Tibial artery (tissue), 4 donors: ENCODE data around the gene SFXN2.
"Not testable (repeated sequence)": the region's sequence is repeated elsewhere in the genome, so short reads cannot be mapped to it uniquely, and the experiment has no call there.

Source experiments
- DNase-seq, 2 donors: peaks; one replicate each; pipeline ENCODE4 v3.0.0-alpha.2; 2019
- H3K27ac ChIP-seq, 2 donors: fragments of 200-600 bp; sonication (generic) in 1 of 2; 1 replicate in 1 of 2; 2 replicates in 1 of 2; pipeline ENCODE4 v1.5.1; 2018 to 2019; ENCODE audit warnings: mild to moderate bottlenecking in 1 of 2
- H3K27me3 ChIP-seq, 2 donors: fragments of 200-600 bp; sonication (generic) in 1 of 2; one replicate each; pipeline versions ENCODE4 v1.5.1 to v1.6.0; 2016 to 2019
- H3K36me3 ChIP-seq, 3 donors: fragments of 200-600 bp; sonication (generic) in 2 of 3; one replicate each; pipeline ENCODE4 v1.5.1; 2016 to 2019; ENCODE audit warnings: mild to moderate bottlenecking in 2 of 3
- H3K4me1 ChIP-seq, 4 donors: fragments of 200-600 bp; sonication (generic) in 2 of 4; 1 replicate in 3 of 4; 2 replicates in 1 of 4; pipeline ENCODE4 v1.5.1; 2016 to 2019
- H3K4me3 ChIP-seq, 2 donors: fragments of 200-600 bp; sonication (generic) in 1 of 2; 1 replicate in 1 of 2; 2 replicates in 1 of 2; pipeline ENCODE4 v1.5.1; 2018 to 2019; ENCODE audit warnings: mild to moderate bottlenecking in 2 of 2
- H3K9me3 ChIP-seq, 3 donors: fragments of 200-600 bp; sonication (generic) in 1 of 3; one replicate each; pipeline ENCODE4 v1.5.1; 2016 to 2019
- intact Hi-C: fragments of 100-400 bp; cut with DNase I; formaldehyde crosslinking; loops from one replicate; pipeline ENCODE4 v1.15.0; 2023; ENCODE audit warnings: low total_unique reads
- TF ChIP-seq, protein P1 (sequence below), 2 experiments: fragments of 200-600 bp in 1 of 2; fragments of 450-650 bp in 1 of 2; IDR thresholded peaks; one replicate each; pipeline ENCODE4 v1.5.1; 2017 to 2019; ENCODE audit warnings: antibody characterized with exemption in 2 of 2, mild to moderate bottlenecking in 1 of 2, moderate library complexity in 1 of 2

The SFXN2 gene, protein sequence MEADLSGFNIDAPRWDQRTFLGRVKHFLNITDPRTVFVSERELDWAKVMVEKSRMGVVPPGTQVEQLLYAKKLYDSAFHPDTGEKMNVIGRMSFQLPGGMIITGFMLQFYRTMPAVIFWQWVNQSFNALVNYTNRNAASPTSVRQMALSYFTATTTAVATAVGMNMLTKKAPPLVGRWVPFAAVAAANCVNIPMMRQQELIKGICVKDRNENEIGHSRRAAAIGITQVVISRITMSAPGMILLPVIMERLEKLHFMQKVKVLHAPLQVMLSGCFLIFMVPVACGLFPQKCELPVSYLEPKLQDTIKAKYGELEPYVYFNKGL

DNA sequence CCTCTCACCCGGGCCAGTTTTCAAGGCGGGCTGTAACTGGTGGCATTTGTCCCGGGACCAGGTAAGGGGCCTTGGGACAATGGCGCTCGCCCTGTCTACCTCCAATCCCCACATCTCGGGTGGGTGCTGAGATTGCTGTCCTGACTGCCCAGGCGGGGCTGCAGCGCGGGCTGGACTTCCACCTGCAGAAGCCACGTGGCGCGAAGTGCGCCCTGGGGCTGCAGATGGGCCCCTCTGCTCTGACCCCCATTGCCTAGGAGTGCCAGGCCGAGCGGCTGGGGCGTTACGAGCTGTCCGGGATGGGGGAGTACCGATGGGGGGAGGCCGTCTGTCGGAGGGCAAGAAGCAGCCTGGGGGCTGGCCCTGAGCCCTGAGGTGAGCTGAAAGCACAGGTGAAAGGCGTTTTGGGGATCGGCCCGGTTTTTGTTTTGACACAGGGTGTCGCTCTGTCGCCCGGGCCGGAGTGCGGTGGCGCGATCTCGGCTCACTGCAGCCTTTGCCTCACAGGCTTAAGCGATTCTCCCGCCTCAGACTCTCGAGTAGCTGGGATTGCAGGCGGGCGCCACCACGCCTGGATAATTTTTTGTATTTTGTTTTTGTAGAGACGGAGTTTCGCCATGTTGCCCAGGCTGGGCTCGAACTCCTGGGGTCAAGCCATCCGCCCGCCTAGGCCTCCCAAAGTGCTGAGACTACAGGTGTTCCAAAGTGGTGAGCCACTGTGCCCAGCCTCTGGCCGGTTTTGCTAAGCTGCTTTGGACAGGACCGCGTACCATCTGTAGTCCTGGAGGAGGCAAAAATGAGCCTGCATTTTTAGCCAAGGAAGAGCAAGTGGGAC, at the start of gene SFXN2:
Gene SFXN2, plus strand, starts transcription at position 16 of the 835 bp plus-strand sequence. CDS start 12,001 bp downstream, outside the sequence.
- Histone ChIP-seq H3K4me3 (peak within 1 kb of the TSS; percentile 96 to 98), H3K27me3 (no peaks in the 10 kb centered on the region), H3K4me1 (peaks cover 0 to 20% (median 10%) of the 10 kb centered on the region in 4 donors), H3K36me3 (no peaks in the 10 kb centered on the region), H3K27ac (peak within 1 kb of the TSS; percentile 87 to 90), H3K9me3 (no peaks in the 10 kb centered on the region)
- TF ChIP-seq, protein P1, sequence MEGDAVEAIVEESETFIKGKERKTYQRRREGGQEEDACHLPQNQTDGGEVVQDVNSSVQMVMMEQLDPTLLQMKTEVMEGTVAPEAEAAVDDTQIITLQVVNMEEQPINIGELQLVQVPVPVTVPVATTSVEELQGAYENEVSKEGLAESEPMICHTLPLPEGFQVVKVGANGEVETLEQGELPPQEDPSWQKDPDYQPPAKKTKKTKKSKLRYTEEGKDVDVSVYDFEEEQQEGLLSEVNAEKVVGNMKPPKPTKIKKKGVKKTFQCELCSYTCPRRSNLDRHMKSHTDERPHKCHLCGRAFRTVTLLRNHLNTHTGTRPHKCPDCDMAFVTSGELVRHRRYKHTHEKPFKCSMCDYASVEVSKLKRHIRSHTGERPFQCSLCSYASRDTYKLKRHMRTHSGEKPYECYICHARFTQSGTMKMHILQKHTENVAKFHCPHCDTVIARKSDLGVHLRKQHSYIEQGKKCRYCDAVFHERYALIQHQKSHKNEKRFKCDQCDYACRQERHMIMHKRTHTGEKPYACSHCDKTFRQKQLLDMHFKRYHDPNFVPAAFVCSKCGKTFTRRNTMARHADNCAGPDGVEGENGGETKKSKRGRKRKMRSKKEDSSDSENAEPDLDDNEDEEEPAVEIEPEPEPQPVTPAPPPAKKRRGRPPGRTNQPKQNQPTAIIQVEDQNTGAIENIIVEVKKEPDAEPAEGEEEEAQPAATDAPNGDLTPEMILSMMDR (IDR thresholded peaks at IDR 0.05) = no peak
- intact Hi-C loops = loop anchor here (5.0 to 10.0 kb wide), 2 partner anchors 68 to 650 kb away; partner anchors contain the start of gene TAF5
- peak in 1 of 2 donors; percentile 41 for DNase-seq

DNA sequence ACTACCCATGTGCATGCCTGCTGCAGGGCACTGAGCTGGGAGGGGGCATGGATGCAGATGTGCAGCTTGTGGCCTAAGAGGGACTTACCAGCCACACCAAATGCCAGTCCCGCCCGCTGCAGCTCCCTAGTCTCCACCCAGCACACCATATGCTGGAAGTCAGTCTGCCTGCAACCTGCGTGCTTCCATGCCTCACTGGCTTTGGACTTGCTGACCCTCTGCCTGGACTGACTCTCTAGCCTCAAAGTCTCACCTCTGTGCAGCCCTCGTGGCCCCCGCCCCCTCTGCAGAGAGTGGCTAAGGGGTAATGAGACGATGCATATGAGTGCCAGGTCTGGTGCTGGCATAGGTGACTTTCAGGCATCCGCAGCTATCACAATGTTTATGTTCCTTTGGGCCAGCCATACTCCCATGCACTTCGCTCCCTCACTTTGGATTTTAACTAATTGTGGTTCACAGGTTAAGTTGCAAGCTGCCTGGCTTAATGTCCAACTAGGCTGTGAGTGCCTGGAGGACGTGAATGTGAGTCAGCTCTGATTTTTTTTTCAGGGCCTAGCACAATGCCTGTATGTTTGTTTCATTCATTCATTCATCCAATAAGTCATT, 48.4 kb upstream of the SFXN2 start:
- DNase-seq = no peak
- peaks cover 0 to 21% (median 20%) of the 10 kb centered on the region in 4 donors for H3K4me1 ChIP-seq
- no peaks in the 10 kb centered on the region for H3K27me3 ChIP-seq
- TF ChIP-seq, protein P1 (IDR thresholded peaks at IDR 0.05) = no peak
- H3K36me3 ChIP-seq = no peaks in the 10 kb centered on the region
- no peak overlapping the region for H3K4me3 ChIP-seq
- intact Hi-C loops = no loop called here
- no peak overlapping the region for H3K27ac ChIP-seq
- H3K9me3 ChIP-seq = no peaks in the 10 kb centered on the region

DNA sequence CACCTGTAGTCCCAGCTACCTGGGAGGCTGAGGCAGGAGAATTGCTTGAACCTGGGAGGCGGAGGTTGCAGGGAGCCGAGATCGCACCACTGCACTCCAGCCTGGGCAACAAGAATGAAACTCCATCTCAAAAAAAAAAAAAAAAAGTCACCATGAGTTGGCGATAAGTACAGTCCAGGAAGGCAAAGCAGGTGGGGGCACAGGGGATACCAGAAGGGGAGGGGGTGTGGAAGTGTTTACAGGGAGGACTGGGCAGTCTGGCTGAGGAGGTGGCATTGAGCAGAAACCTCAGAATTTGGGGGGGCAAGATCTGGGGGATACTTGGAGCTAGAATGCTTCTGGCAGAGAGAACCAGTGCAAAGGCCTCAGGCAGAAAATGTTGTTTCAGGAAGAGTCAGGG, 47.0 kb upstream of the SFXN2 start:
- H3K36me3 ChIP-seq, H3K4me3 ChIP-seq, H3K27me3 ChIP-seq, H3K9me3 ChIP-seq, DNase-seq, H3K27ac ChIP-seq, intact Hi-C loops: not testable (repeated sequence)
- H3K4me1 ChIP-seq = peaks cover 0 to 15% (median 15%) of the 10 kb centered on the region in 4 donors

DNA sequence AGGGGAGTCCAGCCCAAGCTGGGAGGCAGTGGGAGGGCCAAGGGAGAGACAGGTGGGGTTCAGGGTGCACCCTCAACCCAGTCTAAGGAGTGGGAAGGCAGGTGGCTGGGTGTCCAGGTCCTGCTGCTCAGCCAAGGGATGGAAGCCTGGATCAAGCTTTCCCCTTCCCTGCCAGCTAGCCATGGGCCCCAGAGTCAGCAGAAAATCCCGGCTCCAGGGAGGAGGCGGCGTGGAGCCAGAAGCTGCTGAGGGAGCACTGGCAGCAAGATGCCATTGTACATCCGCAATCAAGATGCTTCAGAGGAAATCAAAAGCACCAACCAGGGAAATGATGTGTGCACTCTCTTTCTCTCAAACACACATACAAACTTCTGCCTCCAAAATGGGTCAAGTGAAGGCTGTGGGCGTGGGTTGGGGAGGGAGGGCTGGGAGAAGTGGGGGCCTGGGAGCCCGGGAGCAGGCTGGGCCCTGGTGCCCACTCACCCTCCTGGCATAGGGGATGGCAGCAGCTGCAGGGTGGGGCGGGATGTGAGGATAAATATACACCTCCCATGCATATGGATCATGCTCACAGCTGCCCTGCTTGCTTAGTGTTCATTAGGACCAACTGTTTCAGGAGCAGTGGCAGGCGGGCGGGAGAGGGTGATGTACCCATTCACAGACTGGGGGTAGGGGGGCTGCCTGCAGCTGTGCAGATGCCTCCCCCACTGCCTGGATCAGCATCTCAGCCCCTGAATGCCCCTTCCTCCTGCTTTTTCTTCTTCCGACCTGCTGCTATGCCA, 45.9 kb upstream of the SFXN2 start:
- TF ChIP-seq, protein P1 (IDR thresholded peaks at IDR 0.05) = no peak
- no peak overlapping the region for H3K4me3 ChIP-seq
- peaks cover 0 to 27% (median 21%) of the 10 kb centered on the region in 4 donors for H3K4me1 ChIP-seq
- no peaks in the 10 kb centered on the region for H3K27me3 ChIP-seq
- intact Hi-C loops = no loop called here
- DNase-seq = no peak
- H3K27ac ChIP-seq = peak overlapping the region; percentile 72
- no peaks in the 10 kb centered on the region for H3K36me3 ChIP-seq
- no peaks in the 10 kb centered on the region for H3K9me3 ChIP-seq

DNA sequence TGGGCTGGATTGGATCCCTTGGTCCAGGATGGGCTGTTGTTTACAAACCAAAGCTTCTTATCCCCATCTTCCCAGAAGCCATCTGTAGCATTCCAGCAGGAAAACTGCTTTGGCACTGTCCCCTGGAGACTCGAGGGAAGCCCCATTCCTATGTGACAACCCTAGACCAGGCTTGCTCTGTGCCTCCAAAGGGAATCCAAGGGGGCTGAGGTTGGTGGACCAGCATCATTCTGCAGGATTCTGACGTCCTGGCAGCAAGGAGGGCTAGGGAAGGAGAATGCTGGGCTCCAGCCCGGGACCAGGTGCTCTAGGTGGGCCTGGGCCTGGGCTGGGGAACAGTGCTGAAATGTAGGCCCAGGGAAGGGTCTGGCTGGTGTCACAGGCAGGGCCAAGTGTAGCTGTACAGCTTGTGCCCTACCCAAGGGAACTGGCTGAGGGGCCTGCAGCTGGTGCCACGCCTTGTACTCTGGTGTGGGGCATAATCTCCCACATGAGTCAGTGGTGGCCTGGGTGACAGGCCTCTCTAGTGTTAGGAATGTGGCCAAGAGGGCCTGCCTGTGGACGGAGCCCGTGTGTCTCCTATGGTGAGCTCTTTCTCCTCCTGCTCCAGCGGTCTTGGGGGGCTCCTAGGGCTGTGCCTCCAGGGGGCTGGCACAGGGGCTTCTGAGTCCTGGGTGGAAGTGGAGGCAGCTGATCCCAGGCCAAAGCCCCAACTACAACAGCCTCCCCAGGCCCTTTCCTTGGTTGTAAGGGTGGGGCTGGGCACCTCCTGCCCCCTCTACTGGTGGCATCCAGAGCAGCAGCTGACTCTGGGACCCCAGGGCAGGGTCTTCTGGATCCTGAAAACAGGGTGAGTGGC, 45.0 kb upstream of the SFXN2 start:
- Histone ChIP-seq H3K27ac (peak overlapping the region; percentile 72), H3K4me1 (peaks cover 4 to 36% (median 29%) of the 10 kb centered on the region in 4 donors), H3K27me3 (no peaks in the 10 kb centered on the region), H3K4me3 (no peak overlapping the region), H3K9me3 (no peaks in the 10 kb centered on the region), H3K36me3 (no peaks in the 10 kb centered on the region)
- DNase-seq = peak in 1 of 2 donors; percentile 87
- intact Hi-C loops = no loop called here
- TF ChIP-seq, protein P1 (IDR thresholded peaks at IDR 0.05) = peak in 1 of 2 experiments; percentile 35
